Measurements from ENCODE around the gene TCAP. TPM values are rescaled to one million over a fixed set of nuclear protein-coding genes. Genes with fewer than 3 reads are reported as not detected.
A peak's percentile ranks its signal among the peaks of the same experiment; 100 is the strongest.

TCAP gene
- 1 to 10 TPM; 1.3 to 1.8 TPM for total RNA-seq

DNA sequence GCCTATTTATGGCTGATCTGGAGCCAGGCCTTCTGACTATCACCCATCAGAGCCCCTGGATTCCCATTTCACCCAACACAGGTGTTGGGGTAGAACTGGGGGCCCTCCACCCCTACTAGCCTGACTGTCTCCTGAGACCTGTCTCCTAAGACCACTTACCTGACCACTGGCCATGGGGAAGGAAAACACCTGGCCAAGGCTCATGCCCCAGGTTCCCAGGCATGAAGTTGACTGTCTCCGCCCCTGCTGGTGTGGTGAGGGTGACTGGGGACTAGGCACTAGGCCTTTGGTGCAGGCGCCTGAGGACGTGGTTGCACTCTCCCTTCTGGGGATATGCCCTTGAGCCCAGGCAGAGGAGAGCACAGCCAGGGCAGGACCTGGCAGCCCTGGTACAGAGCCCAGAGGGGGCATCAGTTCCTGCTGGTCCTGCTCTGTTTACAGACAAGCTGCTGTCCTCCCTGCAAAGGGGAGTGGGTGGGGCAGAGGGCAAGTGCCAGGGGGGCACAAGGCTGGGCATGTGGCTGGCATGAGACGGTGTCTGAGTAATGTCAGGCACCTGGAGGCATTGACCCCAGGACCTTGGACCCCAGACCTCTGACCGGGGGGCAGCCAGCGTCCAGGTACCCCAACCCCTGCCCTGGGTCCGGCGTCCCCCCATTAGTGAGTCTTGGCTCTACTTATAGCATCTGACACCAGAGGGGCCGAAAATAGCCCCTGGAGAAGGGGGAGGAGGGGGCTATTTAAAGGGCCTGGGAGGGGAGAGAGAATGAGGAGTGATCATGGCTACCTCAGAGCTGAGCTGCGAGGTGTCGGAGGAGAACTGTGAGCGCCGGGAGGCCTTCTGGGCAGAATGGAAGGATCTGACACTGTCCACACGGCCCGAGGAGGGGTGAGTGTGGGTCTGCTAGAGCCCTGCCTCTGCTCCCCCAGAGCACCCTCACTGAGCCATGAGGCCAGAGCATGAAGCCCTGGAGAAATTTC lies at the start of gene TCAP:
TCAP (plus strand) TSS at position 769 of the 981 bp plus-strand sequence; CDS start at position 780, 11 bp downstream.
- H3K27me3 Mint-ChIP-seq (ENCODE audit: low read depth) = peaks cover 20% of the 10 kb centered on the region
- ChIA-PET CTCF (interaction anchor here (13.7 kb wide), 1 partner anchor 43 kb away, joined by 195 read pairs; no protein-coding TSS in a partner anchor), POLR2A (no interaction called here)
- no peak for ATAC-seq
- peaks cover 13% of the 10 kb centered on the region for H3K36me3 Mint-ChIP-seq (ENCODE audit: low read depth)
- peaks cover 9% of the 10 kb centered on the region for H3K4me1 Mint-ChIP-seq (ENCODE audit: low read depth)
- no peaks in the 10 kb centered on the region for H3K9me3 Mint-ChIP-seq (ENCODE audit: insufficient read depth)
- no peak within 1 kb of the TSS for H3K27ac Mint-ChIP-seq
- DNase-seq = no peak
- no peak within 1 kb of the TSS for H3K4me3 Mint-ChIP-seq

DNA sequence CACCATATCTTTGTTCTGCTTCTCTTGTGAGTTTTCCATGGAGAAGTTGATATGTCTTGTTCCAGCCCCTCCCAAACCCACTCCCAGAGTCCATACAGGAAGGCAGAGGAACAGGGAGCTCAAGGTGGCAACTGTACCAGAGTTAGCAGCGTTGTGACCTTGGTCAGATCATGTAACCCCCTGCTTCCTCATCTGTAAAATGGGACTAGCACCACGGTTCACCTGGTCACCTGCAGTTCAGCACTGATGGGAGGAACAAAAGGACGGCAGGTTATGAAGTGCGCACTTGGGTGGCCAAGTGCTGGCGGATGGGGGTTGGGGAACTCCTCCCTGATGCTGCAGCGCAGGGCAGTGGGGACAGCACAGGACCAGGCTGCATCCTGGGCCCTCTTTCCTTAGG lies 49.7 kb upstream of the TCAP start:
- ChIA-PET POLR2A (no interaction called here), CTCF (interaction anchor here (1.9 to 2.5 kb wide), 2 partner anchors 8 to 38 kb away, joined by 7 to 18 read pairs; no protein-coding TSS in a partner anchor)
- no peak overlapping the region for H3K4me3 Mint-ChIP-seq
- H3K4me1 Mint-ChIP-seq (ENCODE audit: low read depth) = no peaks in the 10 kb centered on the region
- DNase-seq (no peak), ATAC-seq (no peak)
- no peaks in the 10 kb centered on the region for H3K36me3 Mint-ChIP-seq (ENCODE audit: low read depth)
- no peak overlapping the region for H3K27ac Mint-ChIP-seq
- no peaks in the 10 kb centered on the region for H3K9me3 Mint-ChIP-seq (ENCODE audit: insufficient read depth)
- H3K27me3 Mint-ChIP-seq (ENCODE audit: low read depth) = peaks cover 41% of the 10 kb centered on the region

GRCh38 chr17:39617100-39617445 lies 48.1 kb upstream of the TCAP start:
- ChIA-PET CTCF (interaction anchor here (1.2 to 2.7 kb wide), 2 partner anchors 18 to 38 kb away, joined by 6 read pairs; no protein-coding TSS in a partner anchor), POLR2A (interaction anchor here (0.7 kb wide), 1 partner anchor 269 kb away, joined by 3 read pairs; no protein-coding TSS in a partner anchor)
- DNase-seq = no peak
- H3K4me1 Mint-ChIP-seq (ENCODE audit: low read depth) = peaks cover 4% of the 10 kb centered on the region
- peaks cover 40% of the 10 kb centered on the region for H3K27me3 Mint-ChIP-seq (ENCODE audit: low read depth)
- H3K4me3 Mint-ChIP-seq = peak overlapping the region; percentile 36
- ATAC-seq = no peak
- H3K36me3 Mint-ChIP-seq (ENCODE audit: low read depth) = no peaks in the 10 kb centered on the region
- H3K27ac Mint-ChIP-seq = no peak overlapping the region
- H3K9me3 Mint-ChIP-seq (ENCODE audit: insufficient read depth) = no peaks in the 10 kb centered on the region

DNA sequence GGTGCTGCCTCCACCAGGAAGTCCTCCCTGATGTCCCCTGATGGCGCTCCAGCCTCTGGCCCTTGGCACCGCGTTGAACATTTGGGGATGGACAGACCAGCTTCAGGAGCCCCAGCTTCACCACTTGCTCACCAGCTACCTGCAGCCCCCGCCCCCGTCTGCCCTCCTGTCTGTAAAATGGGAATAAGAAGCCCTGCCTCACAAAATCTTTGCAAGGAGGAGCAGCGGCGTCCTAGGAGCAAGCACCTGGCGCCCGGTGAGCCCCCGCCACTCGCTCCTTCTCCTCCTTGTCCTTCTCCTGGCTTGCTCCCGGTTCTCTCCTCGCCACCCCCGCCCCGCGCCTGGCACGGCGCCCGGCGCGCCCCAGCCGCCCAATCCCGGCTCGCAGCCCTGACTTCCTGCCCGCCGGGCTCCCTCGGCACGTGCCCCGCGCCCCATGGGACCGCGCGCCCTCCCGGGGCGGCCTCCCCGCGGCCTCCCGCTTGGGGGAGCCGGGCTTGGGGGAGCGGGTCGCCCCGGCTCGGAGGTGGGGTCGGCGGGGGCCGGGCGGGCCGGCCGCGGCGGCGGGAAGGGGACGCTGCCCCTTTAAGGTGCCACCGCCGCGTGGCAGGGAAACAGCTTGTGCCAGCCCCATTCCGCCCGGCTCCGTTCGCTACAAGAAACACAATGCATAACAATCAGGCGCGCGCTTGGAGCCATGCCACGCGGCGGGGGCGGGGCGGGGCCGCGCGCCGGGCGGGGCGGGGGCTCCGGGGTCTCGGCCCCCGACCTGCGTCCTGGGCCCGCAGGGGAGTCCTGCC lies 47.5 kb upstream of the TCAP start:
- H3K27me3 Mint-ChIP-seq (ENCODE audit: low read depth) = peaks cover 40% of the 10 kb centered on the region
- H3K36me3 Mint-ChIP-seq (ENCODE audit: low read depth) = no peaks in the 10 kb centered on the region
- DNase-seq (peak; percentile 49), ATAC-seq (peak; percentile 52)
- ChIA-PET CTCF (interaction anchor here (1.1 to 2.7 kb wide), 3 partner anchors 17 to 37 kb away, joined by 3 to 6 read pairs (median 6); no protein-coding TSS in a partner anchor), POLR2A (interaction anchor here (0.7 kb wide), 1 partner anchor 269 kb away, joined by 3 read pairs; no protein-coding TSS in a partner anchor)
- H3K4me1 Mint-ChIP-seq (ENCODE audit: low read depth) = peaks cover 10% of the 10 kb centered on the region
- no peak overlapping the region for H3K27ac Mint-ChIP-seq
- H3K4me3 Mint-ChIP-seq = peak overlapping the region; percentile 67
- H3K9me3 Mint-ChIP-seq (ENCODE audit: insufficient read depth) = no peaks in the 10 kb centered on the region

DNA sequence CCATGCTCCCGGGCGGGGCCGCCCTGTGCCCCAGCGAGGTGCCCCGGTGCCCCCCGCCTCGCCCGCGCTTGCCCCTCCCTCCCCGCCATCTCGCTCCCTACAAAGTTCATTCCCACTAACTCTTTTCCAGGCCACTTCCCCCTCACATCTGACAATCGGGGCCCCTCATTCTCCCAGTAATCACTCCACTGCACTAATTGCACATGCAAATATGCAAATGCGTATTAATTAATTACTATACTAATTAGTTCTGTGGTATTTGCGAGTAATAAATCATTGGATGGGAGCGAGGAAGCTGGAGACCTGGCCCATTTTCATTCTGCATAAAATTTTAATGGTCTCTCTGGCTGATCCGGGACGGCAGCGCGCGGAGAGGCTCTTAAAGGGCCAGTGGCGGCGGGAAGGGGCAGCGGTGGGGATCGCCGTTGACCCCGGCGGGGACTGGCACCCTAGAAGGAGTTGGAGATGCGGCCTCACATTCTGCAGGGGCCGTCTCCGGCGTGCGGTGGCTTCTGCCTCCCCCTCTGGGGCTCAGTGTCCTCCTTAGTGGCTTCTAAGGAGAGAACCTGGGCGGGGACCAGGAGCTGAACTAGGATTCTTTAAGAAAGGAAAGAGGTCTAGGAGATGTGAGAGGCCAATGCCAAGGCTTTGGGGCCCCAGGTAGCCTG lies 46.8 kb upstream of the TCAP start:
- peaks cover 16% of the 10 kb centered on the region for H3K4me1 Mint-ChIP-seq (ENCODE audit: low read depth)
- ChIA-PET POLR2A (interaction anchor here (1.3 kb wide), 1 partner anchor 112 kb away, joined by 3 read pairs; the partner anchor contains the start of gene MIEN1), CTCF (interaction anchor here (1.1 to 8.4 kb wide), 7 partner anchors 14 to 412 kb away, joined by 3 to 195 read pairs (median 5); partner anchors contain the start of genes MIEN1, PNMT and TCAP)
- H3K9me3 Mint-ChIP-seq (ENCODE audit: insufficient read depth) = no peaks in the 10 kb centered on the region
- peak overlapping the region; percentile 67 for H3K4me3 Mint-ChIP-seq
- no peak for ATAC-seq
- no peak for DNase-seq
- H3K27me3 Mint-ChIP-seq (ENCODE audit: low read depth) = peaks cover 36% of the 10 kb centered on the region
- H3K36me3 Mint-ChIP-seq (ENCODE audit: low read depth) = no peaks in the 10 kb centered on the region
- H3K27ac Mint-ChIP-seq = no peak overlapping the region

DNA sequence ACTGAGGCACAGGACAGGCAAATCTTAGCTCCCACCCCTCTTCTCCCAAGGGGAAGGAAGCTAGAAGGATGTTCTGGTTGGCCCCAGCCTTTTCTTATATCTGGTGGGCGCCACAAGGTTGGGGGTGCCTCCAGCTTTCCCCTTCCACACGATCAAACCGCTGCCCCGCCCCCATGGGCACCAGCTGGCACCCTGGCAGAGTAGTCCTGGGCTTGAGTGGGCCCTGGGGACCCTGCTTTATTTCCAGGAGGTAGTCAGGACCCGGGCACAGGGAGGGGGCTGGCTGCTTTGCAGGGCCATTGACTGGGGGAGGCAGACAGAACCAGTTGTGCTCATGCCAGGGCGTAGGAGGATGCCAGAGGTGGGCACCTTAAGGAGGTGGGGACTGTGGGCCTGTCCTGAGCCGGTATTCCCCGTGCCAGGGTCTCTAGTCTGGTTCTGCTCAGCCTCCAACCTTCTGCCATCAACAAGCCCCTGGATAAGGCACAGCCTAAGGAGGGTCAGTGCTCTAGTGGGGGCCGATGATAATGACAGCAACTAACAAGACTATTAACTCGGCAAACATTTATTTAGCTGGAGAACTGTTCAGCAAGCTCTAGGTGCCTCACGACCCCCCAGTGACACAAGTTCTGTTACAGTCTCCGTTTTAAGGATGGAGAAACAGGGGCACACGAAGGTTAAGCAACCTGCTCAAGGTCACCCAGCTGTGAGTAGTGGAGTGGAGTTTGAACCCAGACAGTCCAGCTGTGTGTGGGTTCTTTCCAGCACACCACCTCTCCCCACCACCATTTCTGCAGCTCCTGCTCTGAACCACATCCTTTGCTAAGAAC lies 46.0 kb upstream of the TCAP start:
- no peak overlapping the region for H3K4me3 Mint-ChIP-seq
- ATAC-seq (no peak), DNase-seq (no peak)
- peaks cover 36% of the 10 kb centered on the region for H3K27me3 Mint-ChIP-seq (ENCODE audit: low read depth)
- peaks cover 22% of the 10 kb centered on the region for H3K4me1 Mint-ChIP-seq (ENCODE audit: low read depth)
- no peak overlapping the region for H3K27ac Mint-ChIP-seq
- H3K36me3 Mint-ChIP-seq (ENCODE audit: low read depth) = no peaks in the 10 kb centered on the region
- POLR2A ChIA-PET = interaction anchor here (1.0 to 1.3 kb wide), 2 partner anchors 52 to 111 kb away, joined by 3 read pairs; partner anchors contain the start of gene MIEN1
- CTCF ChIA-PET = interaction anchor here (0.6 to 8.9 kb wide), 11 partner anchors 10 to 413 kb away, joined by 3 to 195 read pairs (median 4); partner anchors contain the start of genes MIEN1, PNMT, STARD3 and TCAP
- no peaks in the 10 kb centered on the region for H3K9me3 Mint-ChIP-seq (ENCODE audit: insufficient read depth)

DNA sequence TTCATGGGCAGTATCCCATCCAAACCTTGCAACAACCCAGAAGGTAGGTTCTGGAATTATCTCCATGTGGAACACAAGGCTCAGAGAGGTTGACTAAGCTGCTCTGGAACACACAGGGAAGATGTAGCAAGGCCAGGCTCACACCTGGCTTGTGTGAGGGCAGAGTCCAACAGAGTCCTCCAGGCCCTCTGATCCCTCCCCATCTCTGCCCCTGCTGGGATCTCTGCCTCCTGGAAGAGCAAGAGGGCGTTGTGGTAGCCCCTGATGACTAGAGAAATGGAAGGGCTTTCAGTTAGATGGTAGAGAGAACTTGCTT lies 45.4 kb upstream of the TCAP start:
- Mint-ChIP-seq H3K4me3 (no peak overlapping the region), H3K27ac (no peak overlapping the region), H3K9me3 (ENCODE audit: insufficient read depth) (no peaks in the 10 kb centered on the region), H3K27me3 (ENCODE audit: low read depth) (peaks cover 36% of the 10 kb centered on the region), H3K4me1 (ENCODE audit: low read depth) (peaks cover 22% of the 10 kb centered on the region), H3K36me3 (ENCODE audit: low read depth) (no peaks in the 10 kb centered on the region)
- DNase-seq (no peak), ATAC-seq (no peak)
- CTCF ChIA-PET = interaction anchor here (0.6 to 8.9 kb wide), 12 partner anchors 9 to 414 kb away, joined by 3 to 195 read pairs (median 4); partner anchors contain the start of genes MIEN1, PNMT, STARD3 and TCAP
- POLR2A ChIA-PET = interaction anchor here (1.0 to 1.3 kb wide), 2 partner anchors 52 to 110 kb away, joined by 3 read pairs; partner anchors contain the start of gene MIEN1

DNA sequence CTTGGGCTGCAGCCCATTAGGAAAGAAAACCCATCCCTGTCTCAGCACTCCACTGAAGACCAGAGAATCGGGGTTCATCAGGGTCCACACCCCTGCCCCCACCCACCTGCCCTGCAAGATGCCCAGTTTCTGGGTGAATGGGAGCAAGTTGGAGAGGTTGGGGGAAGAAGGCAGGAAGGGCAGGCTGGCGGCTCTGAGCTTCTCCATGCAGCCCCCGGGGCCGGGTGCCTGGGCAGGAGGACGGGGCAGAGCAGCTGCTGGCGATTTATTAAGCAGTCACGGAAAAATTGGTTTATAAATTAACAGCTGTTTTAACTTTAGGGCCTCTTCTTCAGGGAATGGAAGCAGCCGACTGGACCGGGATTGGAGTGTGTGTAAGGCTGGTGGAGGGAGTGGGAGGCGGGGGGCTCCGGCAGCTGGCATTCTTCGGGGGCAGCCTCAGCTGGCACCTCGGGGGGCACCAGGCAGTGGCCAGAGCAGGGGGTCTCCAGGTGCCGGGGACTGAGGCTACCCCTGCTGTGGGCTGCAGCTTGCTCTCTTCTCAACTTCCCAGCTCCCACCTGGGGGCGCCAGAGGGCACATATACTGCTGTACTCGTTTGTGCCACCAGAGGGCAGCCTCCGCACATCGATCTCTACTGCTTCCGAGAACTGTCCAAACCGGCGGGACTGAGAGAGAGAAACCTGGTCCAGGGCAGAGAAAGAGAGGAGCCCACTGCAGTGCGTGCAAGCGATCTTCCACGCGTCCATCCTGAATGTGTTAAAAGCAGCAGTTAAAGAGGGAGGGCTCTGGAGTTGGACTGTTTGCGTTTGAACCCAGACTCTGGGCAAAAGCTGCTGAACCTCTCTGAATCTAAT lies 43.4 kb upstream of the TCAP start:
- Mint-ChIP-seq H3K27me3 (ENCODE audit: low read depth) (peaks cover 39% of the 10 kb centered on the region), H3K4me1 (ENCODE audit: low read depth) (peaks cover 27% of the 10 kb centered on the region), H3K9me3 (ENCODE audit: insufficient read depth) (no peaks in the 10 kb centered on the region), H3K27ac (peak overlapping the region; percentile 79), H3K4me3 (peak overlapping the region; percentile 62), H3K36me3 (ENCODE audit: low read depth) (no peaks in the 10 kb centered on the region)
- DNase-seq (peak; percentile 91), ATAC-seq (peak; percentile 73)
- POLR2A ChIA-PET = interaction anchor here (0.6 to 1.3 kb wide), 7 partner anchors 13 to 151 kb away, joined by 3 to 5 read pairs (median 3); partner anchors contain the start of gene MIEN1
- CTCF ChIA-PET = interaction anchor here (0.5 to 8.9 kb wide), 78 partner anchors 9 to 597 kb away, joined by 3 to 195 read pairs (median 6); partner anchors contain the start of genes CDK12, IKZF3, MIEN1 and PGAP3

- Mint-ChIP-seq H3K27ac (peak overlapping the region; percentile 79), H3K36me3 (ENCODE audit: low read depth) (no peaks in the 10 kb centered on the region), H3K4me1 (ENCODE audit: low read depth) (peaks cover 27% of the 10 kb centered on the region), H3K4me3 (peak overlapping the region; percentile 62), H3K9me3 (ENCODE audit: insufficient read depth) (no peaks in the 10 kb centered on the region), H3K27me3 (ENCODE audit: low read depth) (peaks cover 35% of the 10 kb centered on the region)
- CTCF ChIA-PET = interaction anchor here (0.6 to 8.9 kb wide), 60 partner anchors 10 to 666 kb away, joined by 3 to 195 read pairs (median 8); partner anchors contain the start of genes CDK12, IKZF3, MIEN1 and PGAP3
- DNase-seq (peak; percentile 44), ATAC-seq (peak; percentile 20)
- POLR2A ChIA-PET = interaction anchor here (1.0 to 1.3 kb wide), 4 partner anchors 12 to 151 kb away, joined by 3 to 5 read pairs (median 3); partner anchors contain the start of gene MIEN1
Observed at GRCh38 chr17:39622380-39623006, 42.7 kb upstream of the TCAP start.

All from activated CD8-positive, alpha-beta T cell treated with anti-CD3 and anti-CD28 coated beads, Interleukin-2, amount 10 ng/mL, durations not matched to agents 7 days and 5 days (primary cell).